Measurements from ENCODE around the gene PTPRE.

Gene PTPRE

DNA sequence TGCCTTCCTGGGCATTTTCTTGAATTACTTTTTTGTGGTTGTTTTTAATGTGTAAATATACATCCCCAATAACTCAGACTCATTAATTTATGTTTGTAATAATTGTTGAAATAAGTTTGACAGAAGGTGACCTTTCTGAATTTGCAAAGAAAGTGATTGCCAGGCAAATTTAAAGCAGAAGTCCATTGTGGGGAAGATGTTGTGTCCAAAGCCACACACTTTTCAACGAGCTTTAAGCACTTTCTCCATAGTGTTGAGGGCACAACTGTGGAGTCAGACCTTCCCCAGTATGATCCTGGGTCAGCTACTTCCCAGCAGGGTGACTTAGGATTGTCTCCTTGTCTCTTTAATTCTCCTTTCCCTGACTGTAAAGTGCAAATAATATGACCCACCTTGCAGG, 52.5 kb downstream of the PTPRE start:
- DNase-seq: no peak

- DNase-seq: no peak
These were observed 54.2 kb downstream of the PTPRE start for GRCh38 chr10:127961071-127961470.

DNA sequence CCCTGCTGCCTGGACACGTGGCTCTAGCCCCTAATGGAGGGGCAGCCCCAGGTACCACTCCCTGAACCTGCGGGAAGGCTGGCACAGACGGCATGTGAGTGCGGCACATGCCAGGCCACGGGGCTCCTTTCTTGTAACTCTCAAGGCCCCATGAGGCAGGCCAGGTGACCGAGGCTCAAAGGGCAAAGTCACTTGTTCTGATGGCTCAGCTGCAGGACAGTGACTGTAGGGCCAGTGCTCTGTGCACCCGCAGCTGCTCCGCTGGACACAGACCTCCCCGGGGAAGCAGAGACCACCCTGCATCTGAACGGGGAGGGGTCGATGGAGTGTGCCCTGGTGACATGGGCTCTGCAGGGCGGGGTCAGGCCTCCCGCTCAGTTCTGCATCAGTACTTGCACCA, 55.3 kb downstream of the PTPRE start:
- no peak for DNase-seq

- no peak for DNase-seq
These were observed 56.2 kb downstream of the PTPRE start for GRCh38 chr10:127963136-127963535.

DNA sequence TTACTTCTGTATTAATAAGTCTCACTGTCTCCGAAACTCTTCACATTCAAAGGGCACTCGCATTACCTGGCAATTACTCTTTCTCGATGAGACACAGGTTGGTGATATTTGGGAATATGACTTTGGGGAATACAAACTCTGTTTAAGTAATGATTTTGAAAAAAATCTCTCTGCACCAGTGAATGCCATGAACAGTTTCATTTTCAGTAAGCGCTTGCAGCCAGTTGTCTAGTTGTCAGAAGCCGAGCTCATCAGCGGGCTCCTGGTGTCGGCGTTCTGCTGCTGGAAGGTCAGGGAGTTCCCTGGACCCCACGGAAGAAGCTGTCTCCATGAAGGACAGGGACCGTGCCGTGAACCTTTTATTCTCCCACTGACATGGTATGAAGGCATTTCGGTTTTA, 57.7 kb downstream of the PTPRE start:
- no peak for DNase-seq

DNA sequence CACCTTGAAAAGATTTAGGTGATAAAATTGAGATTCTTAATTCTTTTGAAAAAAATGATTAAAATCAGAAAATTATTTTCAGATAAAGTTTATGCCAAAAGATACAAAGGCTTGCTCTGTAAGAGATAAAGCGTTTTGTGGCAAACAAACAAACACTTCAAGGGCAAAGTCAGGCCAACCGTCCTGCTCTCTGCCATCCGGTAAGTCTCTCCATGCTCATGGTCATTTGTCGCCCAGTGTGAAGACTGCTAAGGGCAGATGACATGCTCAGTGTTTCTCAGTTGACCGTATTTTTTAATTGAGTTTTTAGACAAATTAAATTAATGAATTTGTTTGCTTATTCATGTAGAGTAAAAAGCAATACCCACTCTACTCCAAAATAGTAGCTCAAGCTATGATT, 60.0 kb downstream of the PTPRE start:
- DNase-seq: no peak

DNA sequence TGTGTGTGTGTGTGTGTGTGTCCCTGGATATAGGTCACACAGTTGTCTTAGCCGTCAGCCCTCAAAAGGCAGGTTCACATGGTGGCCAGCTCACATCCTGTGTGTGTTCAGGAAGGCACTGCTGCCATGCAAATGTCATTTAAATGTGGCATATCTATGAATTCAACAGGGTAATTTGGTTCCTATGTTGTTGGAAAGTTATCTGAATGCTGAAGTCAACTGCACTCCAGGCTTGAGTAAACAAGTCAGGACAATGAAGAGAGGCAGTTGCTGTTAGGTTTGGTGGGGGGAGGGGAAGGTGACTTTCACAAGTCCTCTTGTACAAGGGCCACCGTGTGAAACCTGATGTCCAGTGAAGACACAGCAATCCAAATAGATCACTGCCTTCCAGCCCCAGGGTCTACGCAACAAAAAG, 61.1 kb downstream of the PTPRE start:
- no peak for DNase-seq

- DNase-seq: no peak
These were observed 61.8 kb downstream of the PTPRE start for GRCh38 chr10:127968659-127969058.

DNA sequence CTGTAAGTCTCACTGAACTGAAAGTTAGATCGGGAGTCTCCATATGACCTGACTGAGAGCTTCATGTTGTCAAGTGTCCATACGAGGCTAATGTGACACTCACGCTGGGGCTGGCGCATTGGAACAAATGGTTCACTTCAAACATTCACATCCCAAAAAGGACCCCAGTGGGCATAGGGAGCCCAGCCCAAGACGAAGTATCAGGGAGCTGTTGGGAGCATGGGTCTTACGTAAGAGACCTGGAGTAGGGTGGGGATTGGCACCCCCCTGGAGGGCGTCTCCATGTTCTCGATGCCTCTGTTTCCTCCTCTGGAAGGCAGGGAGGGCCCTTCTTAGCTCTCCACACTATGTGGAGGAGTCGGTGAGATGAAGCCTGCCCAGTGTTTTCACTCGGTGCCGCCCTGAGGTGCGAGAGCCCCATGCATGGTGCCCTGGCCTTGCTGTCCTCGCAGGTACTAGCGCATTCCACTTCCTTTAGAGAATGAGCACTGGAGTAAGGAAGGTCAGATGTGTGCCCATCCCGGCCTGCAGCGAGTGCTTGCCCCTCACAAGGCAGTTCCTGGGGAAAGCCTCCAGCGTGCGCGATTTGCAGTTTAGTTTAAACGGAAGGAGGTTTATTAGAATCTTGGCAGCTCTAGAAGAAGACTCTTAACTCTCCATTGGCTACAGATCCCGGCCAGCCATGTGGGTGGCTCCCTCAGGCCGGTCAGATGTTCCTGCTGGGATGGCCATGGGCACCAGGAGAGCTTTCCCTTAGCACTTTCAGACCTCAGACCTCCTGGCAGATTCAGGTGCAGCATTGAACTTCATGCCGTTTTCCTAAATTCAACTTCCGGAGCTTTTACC, 64.4 kb downstream of the PTPRE start:
- no peak for DNase-seq

- no peak for DNase-seq
These were observed 65.2 kb downstream of the PTPRE start for GRCh38 chr10:127971963-127972615.

- DNase-seq: no peak
These were observed 66.0 kb downstream of the PTPRE start for GRCh38 chr10:127972751-127973357.

DNA sequence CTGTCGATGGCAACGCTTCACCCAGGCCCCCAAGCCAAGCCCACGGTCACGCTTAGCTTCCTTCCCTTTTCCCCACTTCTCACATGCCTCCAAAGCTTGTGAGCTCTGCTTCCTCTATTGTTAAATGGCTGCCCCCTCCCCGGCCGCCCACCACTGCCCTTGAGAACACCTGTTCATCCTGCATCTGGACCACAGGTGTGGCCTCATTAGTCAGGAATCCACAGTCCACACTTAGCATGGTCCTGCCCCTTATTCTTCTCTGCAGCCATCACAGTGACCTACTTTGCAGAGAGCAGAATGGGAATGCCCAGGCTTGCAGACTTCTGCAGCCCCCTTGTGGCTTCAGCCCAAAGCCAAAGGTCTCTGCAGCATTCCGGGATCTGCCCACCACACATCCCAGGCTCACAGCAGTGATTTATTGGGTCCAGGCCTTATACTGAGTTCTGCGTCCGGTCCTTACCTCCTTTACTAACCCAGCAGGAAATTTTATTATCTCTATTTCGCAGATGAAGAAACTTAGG, 66.9 kb downstream of the PTPRE start:
- no peak for DNase-seq

DNA sequence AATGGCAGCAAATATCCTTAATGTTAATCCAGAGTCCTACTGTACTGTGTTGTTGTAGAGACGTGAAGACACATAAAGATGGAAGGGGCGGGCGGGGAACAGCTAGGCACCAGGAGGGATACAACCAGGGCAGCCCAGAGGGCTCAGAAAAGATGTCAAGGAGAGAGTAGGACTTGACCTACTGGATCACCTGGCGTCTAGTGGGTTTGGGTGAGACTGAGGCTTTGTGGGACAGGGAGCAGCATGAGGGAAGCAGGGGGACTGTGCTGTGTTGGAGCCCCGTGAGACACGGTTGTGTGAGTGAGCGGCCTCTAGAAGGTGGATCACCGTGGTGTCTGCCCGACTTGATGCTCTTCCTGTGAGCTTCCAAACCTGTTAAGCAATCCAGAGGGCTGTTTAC, 68.0 kb downstream of the PTPRE start:
- DNase-seq: no peak

- no peak for DNase-seq
These were observed 69.4 kb downstream of the PTPRE start for GRCh38 chr10:127976286-127976685.

GRCh38 chr10:127976701-127977356, 69.9 kb downstream of the PTPRE start:
- no peak for DNase-seq

DNA sequence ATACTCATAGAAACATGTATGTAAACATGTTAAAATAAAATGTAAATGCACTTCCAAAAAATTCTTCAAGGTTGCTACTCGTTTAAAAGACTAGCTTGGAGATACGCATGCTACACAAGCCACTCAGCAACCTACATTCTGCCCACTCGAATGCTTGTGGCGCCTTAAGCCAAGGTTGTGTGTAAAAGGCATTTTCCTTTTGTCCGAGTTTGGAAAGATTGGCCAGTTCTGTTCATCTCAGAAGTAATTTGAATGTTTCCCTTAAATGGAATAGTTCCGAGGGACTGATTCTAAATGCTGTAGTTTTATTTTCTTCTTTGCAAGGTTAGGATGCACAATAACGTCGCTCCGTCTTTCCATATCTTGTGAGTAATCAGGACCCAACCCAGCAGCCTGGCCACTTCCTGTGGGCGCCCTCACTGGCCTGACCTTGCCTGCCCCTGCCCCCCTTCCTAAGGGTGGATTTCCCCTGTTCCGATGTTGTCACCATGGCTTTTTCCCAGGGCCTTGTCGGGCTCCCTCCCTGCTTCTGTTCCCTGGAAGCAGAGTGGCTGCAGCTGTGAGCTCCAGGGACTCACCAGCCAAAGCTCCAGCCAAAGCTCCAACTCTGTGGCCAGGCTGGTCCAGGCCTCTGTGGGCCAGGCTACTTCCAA, 70.6 kb downstream of the PTPRE start:
- DNase-seq: no peak

DNA sequence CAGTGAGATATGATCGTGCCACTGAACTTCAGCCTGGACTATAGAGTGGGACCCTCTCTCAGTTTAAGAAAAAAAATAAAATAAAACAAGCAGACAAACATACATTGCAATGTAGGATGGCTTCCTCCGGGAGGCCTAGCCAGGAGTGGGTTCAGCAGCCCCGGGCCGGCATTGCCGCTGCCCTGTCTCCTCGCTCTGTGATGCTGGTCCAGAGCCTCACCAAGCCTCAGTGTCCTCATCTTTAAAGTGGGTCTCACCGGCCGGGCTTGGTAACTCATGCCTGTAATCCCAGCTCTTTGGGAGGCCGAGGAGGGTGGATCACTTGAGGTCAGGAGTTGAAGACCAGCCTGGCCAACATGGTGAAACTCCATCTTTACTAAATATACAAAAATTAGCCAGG, 71.6 kb downstream of the PTPRE start:
- no peak for DNase-seq

- DNase-seq: no peak
These were observed 72.1 kb downstream of the PTPRE start for GRCh38 chr10:127979045-127979444.

DNA sequence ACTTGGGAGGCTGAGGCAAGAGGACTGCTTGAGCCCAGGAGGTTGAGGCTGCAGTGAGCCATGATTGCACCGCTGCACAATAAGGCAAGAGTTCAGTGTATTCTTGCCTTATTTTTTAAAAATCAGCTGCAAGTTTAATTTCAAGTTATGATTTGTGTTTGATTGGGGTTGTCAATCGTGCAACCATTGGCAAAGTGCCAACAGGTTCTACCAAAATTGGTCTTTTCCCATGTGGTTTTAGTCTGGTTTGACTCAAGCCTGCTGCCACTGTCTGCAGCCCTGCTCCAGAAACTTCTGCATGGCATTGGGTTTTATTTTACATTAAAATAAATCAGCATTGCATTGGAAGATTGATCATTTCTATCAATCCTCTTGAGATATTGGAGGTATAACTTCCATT, 72.7 kb downstream of the PTPRE start:
- DNase-seq: no peak

DNA sequence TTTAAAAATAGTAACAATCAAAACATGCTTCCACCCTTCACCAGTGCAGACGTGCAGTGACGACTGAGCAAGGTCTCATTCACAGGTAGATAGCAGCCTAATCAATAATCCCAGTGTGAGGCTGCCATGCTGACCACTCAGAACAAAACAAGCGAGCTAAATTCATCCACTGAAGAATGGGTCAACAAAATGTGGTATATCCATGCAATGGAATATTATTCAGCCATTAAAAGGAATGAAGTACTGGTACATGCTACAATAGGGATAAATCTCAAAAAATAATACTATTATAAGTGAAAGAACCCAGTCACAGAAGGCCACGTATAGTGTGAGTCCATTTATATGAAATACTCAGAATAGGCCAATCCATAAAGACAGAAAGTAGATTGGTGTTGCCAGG, 74.0 kb downstream of the PTPRE start:
- no peak for DNase-seq

DNA sequence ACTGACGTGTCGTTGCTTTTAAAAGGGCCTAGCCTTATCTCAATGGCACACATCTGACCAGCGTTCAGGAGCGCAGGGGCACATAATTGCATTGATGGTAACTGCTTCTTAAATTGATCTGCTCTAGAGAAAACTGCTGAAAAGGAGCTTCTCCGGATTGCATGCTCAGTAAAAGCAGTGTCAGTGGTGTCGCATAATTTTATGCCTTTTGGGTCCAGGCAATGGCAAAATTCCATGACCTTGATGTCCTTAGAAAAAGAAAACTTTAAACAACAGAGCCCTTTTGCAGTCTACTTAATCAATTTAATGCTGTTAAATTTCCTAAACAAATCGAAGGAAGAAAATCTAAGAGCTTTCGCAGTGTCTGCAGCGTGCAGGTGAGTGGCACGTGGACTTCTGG, 75.7 kb downstream of the PTPRE start:
- DNase-seq: no peak

- DNase-seq: no peak
These were observed 76.6 kb downstream of the PTPRE start for GRCh38 chr10:127983344-127984100.
